Limb (tissue), 2 donors: ENCODE measurements around the gene TBX19.
"Not testable (repeated sequence)": the region's sequence is repeated elsewhere in the genome, so short reads cannot be mapped to it uniquely, and the experiment has no call there.

Experiments used
- DNase-seq, 2 donors: peaks; one replicate each; pipeline ENCODE4 v3.0.0-alpha.2; 2016; ENCODE audit errors: extremely low spot score in 2 of 2

Gene TBX19

GRCh38 chr1:168354335-168355269 is 73.9 kb downstream of the TBX19 start:
- DNase-seq: not testable (repeated sequence)

GRCh38 chr1:168360151-168361021 is 79.7 kb downstream of the TBX19 start:
- DNase-seq: no peak

DNA sequence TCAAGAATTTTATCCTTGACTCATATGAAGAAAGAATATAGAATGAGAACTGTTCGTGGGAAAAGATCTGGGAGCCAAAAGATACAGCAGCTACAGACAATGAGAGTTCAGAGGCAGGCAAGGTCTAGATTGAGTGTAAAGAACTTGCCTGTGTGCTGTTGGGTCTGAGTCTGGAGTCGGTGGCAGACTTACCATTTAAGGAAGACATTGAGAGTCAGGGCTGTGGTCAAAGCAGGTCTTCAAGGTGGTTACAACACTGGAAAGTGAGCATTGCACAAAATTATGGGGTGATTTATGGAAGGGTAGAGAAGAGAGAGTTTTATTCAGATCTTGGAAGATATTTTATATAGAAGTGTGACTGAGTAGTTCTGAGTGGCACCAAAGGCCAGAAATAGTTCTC is 80.6 kb downstream of the TBX19 start:
- no peak for DNase-seq

DNA sequence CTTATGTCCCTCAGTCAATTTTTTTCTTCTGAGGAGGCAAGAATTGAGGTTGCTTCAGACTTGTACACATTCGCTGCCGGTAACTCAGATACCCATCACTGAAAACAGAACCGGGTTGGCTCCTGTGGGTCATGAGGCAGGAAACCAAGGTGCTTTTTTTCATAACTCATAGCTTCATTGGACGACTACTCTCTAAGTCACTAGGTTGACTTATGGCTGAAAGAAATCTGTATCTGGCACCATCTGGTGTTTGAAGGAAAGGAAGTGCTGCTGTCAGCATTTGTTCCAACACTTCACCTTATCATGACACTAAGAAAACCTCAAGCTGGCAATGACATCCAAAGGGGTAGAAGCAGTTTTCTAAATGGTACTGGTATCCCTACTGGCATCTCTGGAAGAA is 82.3 kb downstream of the TBX19 start:
- no peak for DNase-seq
